NCI-H345 (cell line): ENCODE measurements around the gene MB21D2.
"Not testable (repeated sequence)": the region's sequence is repeated elsewhere in the genome, so short reads cannot be mapped to it uniquely, and the experiment has no call there.

Experiments
- DNase-seq: peaks from one replicate; lab custom pipeline; 2025; lab: John Stamatoyannopoulos, UW

Gene MB21D2

GRCh38 chr3:192860454-192860853 lies 57.2 kb downstream of the MB21D2 start:
- DNase-seq: no peak

- no peak for DNase-seq
Observed at GRCh38 chr3:192858849-192859585, 58.6 kb downstream of the MB21D2 start.

GRCh38 chr3:192857260-192857661 lies 60.4 kb downstream of the MB21D2 start:
- DNase-seq: no peak

GRCh38 chr3:192855434-192855833 lies 62.2 kb downstream of the MB21D2 start:
- no peak for DNase-seq

GRCh38 chr3:192851821-192852372 lies 65.8 kb downstream of the MB21D2 start:
- peak; percentile 30 for DNase-seq

- no peak for DNase-seq
Observed at GRCh38 chr3:192850451-192850981, 67.1 kb downstream of the MB21D2 start.

GRCh38 chr3:192849821-192850220 lies 67.8 kb downstream of the MB21D2 start:
- not testable (repeated sequence) for DNase-seq

- DNase-seq: no peak
Observed at GRCh38 chr3:192848371-192849233, 69.1 kb downstream of the MB21D2 start.

- DNase-seq: no peak
Observed at GRCh38 chr3:192847941-192848340, 69.7 kb downstream of the MB21D2 start.

- no peak for DNase-seq
Observed at GRCh38 chr3:192845526-192845855, 72.2 kb downstream of the MB21D2 start.

GRCh38 chr3:192844836-192845525 lies 72.7 kb downstream of the MB21D2 start:
- no peak for DNase-seq

GRCh38 chr3:192844486-192844765 lies 73.2 kb downstream of the MB21D2 start:
- no peak for DNase-seq

- DNase-seq: peak; percentile 26
Observed at GRCh38 chr3:192843723-192844485, 73.8 kb downstream of the MB21D2 start.

- DNase-seq: no peak
Observed at GRCh38 chr3:192843119-192843518, 74.5 kb downstream of the MB21D2 start.

- DNase-seq: no peak
Observed at GRCh38 chr3:192842711-192843110, 74.9 kb downstream of the MB21D2 start.

- DNase-seq: no peak
Observed at GRCh38 chr3:192842138-192842537, 75.5 kb downstream of the MB21D2 start.

- no peak for DNase-seq
Observed at GRCh38 chr3:192841428-192841827, 76.2 kb downstream of the MB21D2 start.

- no peak for DNase-seq
Observed at GRCh38 chr3:192840143-192840836, 77.4 kb downstream of the MB21D2 start.

GRCh38 chr3:192835818-192836815 lies 81.5 kb downstream of the MB21D2 start:
- DNase-seq: no peak

GRCh38 chr3:192834428-192834827 lies 83.2 kb downstream of the MB21D2 start:
- DNase-seq: no peak
